ENCODE measurements around the gene CCDC102B. TPM values are rescaled to one million over a fixed set of nuclear protein-coding genes. Genes with fewer than 3 reads are reported as not detected.

Gene CCDC102B
- total RNA-seq (2021; ENCODE audit: unreplicated experiment) (0.92 TPM), Bru-seq, nascent RNA (percentile 13 among the genes with signal in this experiment), BruChase-seq, experiment 1, labeled RNA remaining after a 2-hour chase (percentile 14 among the genes with signal in this experiment), BruChase-seq, experiment 2, labeled RNA remaining after a 6-hour chase (percentile 12 among the genes with signal in this experiment)
- polyA plus RNA-seq (2012; ENCODE audit: insufficient read length) = 0.65 TPM
- long read RNA-seq = 0 reads

- Histone ChIP-seq H3K36me3 (ENCODE audit: control insufficient read depth, insufficient read depth, low read length) (no peaks in the 10 kb centered on the region), H3K27ac (ENCODE audit: low read length) (no peak within 1 kb of the TSS), H3K4me1 (ENCODE audit: control insufficient read depth, insufficient read depth, low read length) (no peaks in the 10 kb centered on the region), H3K4me3 (ENCODE audit: low read depth in 2 of 2, low read length in 2 of 2) (no peak within 1 kb of the TSS), H3K27me3 (ENCODE audit: control insufficient read depth, insufficient read depth, low read length) (no peaks in the 10 kb centered on the region), H3K9me3 (ENCODE audit: control insufficient read depth, insufficient read depth, low read depth, low read length) (no peaks in the 10 kb centered on the region)
- in situ Hi-C loops (cut with HindIII; ENCODE audit: low pct_unique_long_range_greater_than_20kb, low sequenced_read_pairs) = no loop called here
- ATAC-seq (no peak), DNase-seq (ENCODE audit: low read depth, low spot score) (no peak)
- no peak for TF ChIP-seq POLR2AphosphoS5 (IDR thresholded peaks at IDR 0.05; ENCODE audit: low read depth, low read length)
- TF ChIP-seq TCF7L2 (IDR thresholded peaks at IDR 0.05; ENCODE audit: low read depth, low read length) = no peak
- TF ChIP-seq REST (IDR thresholded peaks at IDR 0.05; ENCODE audit: insufficient read depth in 1 of 2, low read depth in 2 of 2, low read length in 1 of 2) = no peak
- TF ChIP-seq, protein P1, sequence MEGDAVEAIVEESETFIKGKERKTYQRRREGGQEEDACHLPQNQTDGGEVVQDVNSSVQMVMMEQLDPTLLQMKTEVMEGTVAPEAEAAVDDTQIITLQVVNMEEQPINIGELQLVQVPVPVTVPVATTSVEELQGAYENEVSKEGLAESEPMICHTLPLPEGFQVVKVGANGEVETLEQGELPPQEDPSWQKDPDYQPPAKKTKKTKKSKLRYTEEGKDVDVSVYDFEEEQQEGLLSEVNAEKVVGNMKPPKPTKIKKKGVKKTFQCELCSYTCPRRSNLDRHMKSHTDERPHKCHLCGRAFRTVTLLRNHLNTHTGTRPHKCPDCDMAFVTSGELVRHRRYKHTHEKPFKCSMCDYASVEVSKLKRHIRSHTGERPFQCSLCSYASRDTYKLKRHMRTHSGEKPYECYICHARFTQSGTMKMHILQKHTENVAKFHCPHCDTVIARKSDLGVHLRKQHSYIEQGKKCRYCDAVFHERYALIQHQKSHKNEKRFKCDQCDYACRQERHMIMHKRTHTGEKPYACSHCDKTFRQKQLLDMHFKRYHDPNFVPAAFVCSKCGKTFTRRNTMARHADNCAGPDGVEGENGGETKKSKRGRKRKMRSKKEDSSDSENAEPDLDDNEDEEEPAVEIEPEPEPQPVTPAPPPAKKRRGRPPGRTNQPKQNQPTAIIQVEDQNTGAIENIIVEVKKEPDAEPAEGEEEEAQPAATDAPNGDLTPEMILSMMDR (IDR thresholded peaks at IDR 0.05) = no peak
- no peak for TF ChIP-seq SIN3A (IDR thresholded peaks at IDR 0.05; ENCODE audit: borderline replicate concordance, insufficient read depth, low read depth, low read length)
- BruUV-seq (replicated peaks) = no TSS peak
- ChIA-PET POLR2A (no interaction called here), CTCF (no interaction called here)
- intact Hi-C loops (cut with micrococcal nuclease; ENCODE audit: unreplicated experiment) = no loop called here
Observed at GRCh38 chr18:68797871-68798270, at the start of gene CCDC102B. Gene CCDC102B, plus strand, starts transcription at chr18:68798080. Its CDS starts 38,684 bp downstream, at chr18:68836764.

DNA sequence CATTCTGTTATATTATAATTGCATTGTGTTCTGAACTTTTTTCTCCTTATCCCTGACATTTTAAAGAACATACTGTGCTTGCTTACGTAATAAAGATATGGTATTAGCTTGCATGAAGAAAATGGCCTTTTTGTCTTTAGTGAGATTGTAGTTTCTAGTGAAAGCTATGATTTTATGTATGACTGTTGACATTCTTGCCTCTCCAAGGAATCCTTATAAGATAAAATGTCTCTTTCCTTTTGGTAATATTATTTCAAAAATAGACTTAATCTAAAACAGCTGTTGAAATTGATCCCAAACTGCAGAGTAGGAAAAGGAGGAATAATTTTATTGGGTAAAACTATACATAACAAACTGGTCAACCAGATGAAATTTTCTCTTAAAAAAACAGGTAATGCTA, 40.8 kb upstream of the CCDC102B start:
- in situ Hi-C loops (cut with HindIII; ENCODE audit: low pct_unique_long_range_greater_than_20kb, low sequenced_read_pairs) = no loop called here
- CTCF ChIA-PET = no interaction called here
- H3K27ac ChIP-seq (ENCODE audit: low read length) = no peak overlapping the region
- no peaks in the 10 kb centered on the region for H3K27me3 ChIP-seq (ENCODE audit: control insufficient read depth, insufficient read depth, low read length)
- no peak overlapping the region for H3K4me3 ChIP-seq (ENCODE audit: low read depth in 2 of 2, low read length in 2 of 2)
- no TSS peak for BruUV-seq (replicated peaks)
- intact Hi-C loops (cut with micrococcal nuclease; ENCODE audit: unreplicated experiment) = no loop called here
- H3K4me1 ChIP-seq (ENCODE audit: control insufficient read depth, insufficient read depth, low read length) = no peaks in the 10 kb centered on the region
- ATAC-seq = no peak
- TF ChIP-seq SIN3A (IDR thresholded peaks at IDR 0.05; ENCODE audit: borderline replicate concordance, insufficient read depth, low read depth, low read length) (no peak), POLR2AphosphoS5 (IDR thresholded peaks at IDR 0.05; ENCODE audit: low read depth, low read length) (no peak), TCF7L2 (IDR thresholded peaks at IDR 0.05; ENCODE audit: low read depth, low read length) (no peak), REST (IDR thresholded peaks at IDR 0.05; ENCODE audit: insufficient read depth in 1 of 2, low read depth in 2 of 2, low read length in 1 of 2) (no peak)
- TF ChIP-seq, protein P1 (IDR thresholded peaks at IDR 0.05) = no peak
- DNase-seq (ENCODE audit: low read depth, low spot score) = no peak
- H3K9me3 ChIP-seq (ENCODE audit: control insufficient read depth, insufficient read depth, low read depth, low read length) = no peaks in the 10 kb centered on the region
- POLR2A ChIA-PET = no interaction called here
- no peaks in the 10 kb centered on the region for H3K36me3 ChIP-seq (ENCODE audit: control insufficient read depth, insufficient read depth, low read length)

All from Panc1 (cell line).